Fibroblast of lung (primary cell): ENCODE data around the gene FLVCR1.
"Not testable (repeated sequence)": the region's sequence is repeated elsewhere in the genome, so short reads cannot be mapped to it uniquely, and the experiment has no call there.

ENCODE experiments used
- CTCF ChIP-seq, 2 donors: IDR thresholded peaks in 1 of 2; conservative IDR thresholded peaks in 1 of 2; 1 replicate in 1 of 2; 2 replicates in 1 of 2; pipeline ENCODE4 v1.5.1; 2011 to 2012; ENCODE audit warnings: low read length in 2 of 2, control low read depth in 1 of 2, inconsistent platforms in 1 of 2, low read depth in 1 of 2, mild to moderate bottlenecking in 1 of 2
- EZH2 ChIP-seq: IDR thresholded peaks from 2 replicates; pipeline ENCODE4 v1.5.1; 2012; ENCODE audit warnings: low read length, control low read depth, mild to moderate bottlenecking; ENCODE audit errors: missing control alignments

- not testable (repeated sequence) for TF ChIP-seq CTCF (conservative IDR thresholded peaks at IDR 0.05 in 1 of 2, IDR thresholded peaks at IDR 0.05 in 1 of 2; ENCODE audit: low read depth in 1 of 2, low read length in 2 of 2); EZH2
Observed at GRCh38 chr1:212863345-212863744, 5.3 kb downstream of the FLVCR1 start.
